ENCODE data around the gene RAB3GAP1.

- TF ChIP-seq CTCF (conservative IDR thresholded peaks at IDR 0.05) = no peak
- TF ChIP-seq ZFX (IDR thresholded peaks at IDR 0.05) = no peak
Measured at GRCh38 chr2:135005753-135006152, 46.3 kb upstream of the RAB3GAP1 start.
